Glomerular visceral epithelial cell (primary cell): ENCODE data around the gene SYNE1.

Experiments
- DNase-seq: peaks from one replicate; pipeline ENCODE4 v3.0.0-alpha.2; 2016; ENCODE audit errors: extremely low spot score

SYNE1 gene

DNA sequence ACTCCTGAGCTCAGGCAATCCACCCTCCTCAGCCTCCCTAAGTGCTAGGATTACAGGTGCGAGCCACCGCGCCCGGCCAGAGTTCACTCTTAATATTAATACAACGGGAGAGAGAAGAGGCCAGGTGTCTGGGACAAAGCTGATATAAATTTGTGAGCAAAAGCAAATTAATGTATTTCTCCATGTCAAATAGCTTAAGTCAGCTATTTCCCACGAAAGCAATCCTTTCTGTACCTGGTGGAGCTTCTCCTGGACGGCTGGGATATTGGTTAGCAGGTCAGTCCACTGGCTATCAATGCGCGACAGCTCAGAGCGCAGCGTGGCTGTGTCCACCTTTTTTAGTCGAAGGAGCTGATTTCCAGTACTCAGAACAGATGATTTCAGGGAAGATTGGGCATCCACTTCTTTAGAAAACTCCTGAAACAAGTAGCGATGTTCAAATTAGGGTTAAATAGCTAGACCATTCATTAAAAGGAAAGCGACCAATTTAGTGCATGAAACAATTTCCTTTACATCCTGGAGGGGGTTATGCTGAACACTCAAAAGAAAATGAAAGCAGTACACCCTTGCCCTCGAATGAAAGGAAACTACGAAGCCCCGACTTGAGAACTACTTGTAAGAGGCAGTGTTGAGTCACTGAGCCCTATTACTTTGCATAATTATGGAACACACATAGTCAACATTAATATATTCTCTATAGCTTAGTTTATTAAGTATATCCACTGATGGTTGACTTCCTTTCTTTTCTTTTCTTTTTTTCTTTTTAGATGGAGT is 403.4 kb downstream of the SYNE1 start:
- no peak for DNase-seq

DNA sequence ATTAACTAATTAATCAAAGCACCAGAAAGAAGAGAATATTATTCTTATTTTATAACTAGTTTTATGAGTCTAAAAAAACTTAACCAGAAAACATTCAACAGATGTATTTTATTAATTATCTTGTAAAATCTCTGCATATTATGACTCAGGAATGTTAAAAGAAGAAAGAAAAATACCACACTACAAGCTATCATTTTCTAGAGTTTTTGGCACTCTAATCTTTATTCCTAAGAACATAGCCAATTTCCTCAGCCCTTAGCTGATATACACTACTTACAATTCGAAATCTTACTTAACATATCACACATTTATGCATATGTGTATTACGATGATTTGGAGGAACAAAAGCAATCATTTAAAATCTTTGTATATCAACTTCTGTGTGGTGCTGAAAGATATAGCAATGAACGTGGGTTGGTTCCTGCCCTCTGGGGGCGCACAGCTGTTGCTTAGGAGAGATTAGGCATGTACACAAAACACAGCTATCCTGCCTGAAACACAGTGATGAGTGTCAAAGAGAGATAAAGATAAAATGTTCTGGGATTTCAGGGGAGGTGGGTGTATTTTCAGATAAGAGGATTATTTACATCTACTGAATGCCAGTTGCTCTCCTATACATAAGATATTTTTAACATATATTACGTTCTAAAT is 404.5 kb downstream of the SYNE1 start:
- no peak for DNase-seq

DNA sequence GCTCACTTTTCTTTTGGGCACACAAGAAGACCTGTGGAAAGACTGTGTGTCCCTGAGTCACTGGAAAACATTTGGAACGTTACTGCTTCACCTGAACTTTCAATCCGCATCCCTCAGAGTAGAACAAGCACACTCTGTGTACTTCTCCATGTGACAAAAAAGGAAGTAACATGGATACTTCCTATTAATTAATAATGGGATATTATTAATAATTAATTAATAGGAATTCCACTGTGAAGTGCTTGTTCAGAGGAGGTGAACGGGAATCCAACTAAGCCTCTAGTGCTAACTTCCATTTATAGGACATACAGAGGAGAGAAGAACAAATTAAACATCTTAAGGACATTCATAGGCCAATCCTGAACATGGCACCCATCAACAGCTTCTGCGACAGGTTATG is 407.8 kb downstream of the SYNE1 start:
- no peak for DNase-seq

DNA sequence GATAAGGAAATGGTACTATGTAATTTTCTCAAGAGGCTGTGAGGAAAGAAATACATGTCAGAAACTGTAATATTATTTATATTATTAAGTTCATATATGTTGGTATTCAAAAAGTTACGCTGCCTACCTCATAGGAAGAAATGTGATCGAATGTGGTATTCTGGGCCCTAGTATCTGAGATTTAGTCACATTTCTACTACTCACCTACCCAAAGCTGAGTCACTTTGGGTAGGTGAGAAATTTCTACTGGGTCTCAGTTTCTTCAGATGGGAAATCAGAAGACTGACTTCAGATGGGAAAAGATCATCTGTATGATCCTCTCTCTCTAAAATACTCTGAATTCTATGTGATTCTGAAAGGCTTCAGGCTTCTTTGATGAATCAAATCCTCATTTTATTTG is 411.0 kb downstream of the SYNE1 start:
- no peak for DNase-seq

DNA sequence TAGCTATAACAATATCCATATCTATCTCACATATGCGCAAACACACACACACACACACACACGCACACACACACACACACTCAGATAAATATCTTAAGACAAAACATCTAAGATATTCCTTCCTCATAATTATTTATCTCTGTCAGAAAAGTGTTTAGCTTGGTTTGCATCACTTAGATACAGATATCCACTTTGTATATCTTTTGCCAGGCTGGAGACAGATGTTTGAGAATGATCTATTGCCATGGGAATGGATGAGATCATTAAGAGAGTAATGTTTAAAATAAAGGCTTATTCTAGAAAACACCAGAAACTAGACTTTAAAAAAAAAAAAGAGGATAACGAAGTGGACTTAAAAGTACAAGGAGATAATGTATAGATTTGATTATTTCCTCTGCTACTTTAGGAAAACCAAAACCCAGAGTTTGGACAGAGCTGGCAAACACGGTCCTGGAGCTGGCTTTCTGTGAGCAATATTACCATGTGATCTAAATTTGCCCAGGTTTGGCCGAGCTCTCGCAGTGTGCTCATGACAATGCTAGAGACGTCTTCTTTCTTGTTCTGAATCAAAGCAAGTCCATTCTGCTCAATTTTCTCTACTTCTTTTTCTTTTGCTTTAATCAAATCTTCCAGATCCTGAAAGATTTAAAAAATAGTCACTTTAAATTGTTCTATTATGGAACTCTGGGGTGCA is 411.8 kb downstream of the SYNE1 start:
- no peak for DNase-seq

DNA sequence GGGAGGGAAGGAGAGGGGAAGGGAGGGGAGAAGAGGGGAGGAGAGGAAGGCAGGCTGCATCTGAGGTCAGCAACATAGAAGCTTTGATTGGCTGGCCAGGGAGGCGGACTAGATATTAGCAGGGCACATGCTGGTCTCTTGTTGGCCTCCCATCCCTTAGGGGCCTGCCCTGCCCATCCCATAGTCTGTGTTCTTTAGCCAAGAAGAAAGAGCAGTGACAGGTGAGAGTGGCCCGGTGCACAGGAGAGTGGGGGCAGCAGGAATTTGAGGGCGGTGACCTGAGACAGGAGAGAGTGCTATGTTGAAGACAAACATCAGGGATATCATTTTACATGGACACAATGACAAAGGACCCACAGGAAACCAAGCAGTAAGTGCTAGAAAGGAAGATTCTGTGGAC is 413.5 kb downstream of the SYNE1 start:
- no peak for DNase-seq

DNA sequence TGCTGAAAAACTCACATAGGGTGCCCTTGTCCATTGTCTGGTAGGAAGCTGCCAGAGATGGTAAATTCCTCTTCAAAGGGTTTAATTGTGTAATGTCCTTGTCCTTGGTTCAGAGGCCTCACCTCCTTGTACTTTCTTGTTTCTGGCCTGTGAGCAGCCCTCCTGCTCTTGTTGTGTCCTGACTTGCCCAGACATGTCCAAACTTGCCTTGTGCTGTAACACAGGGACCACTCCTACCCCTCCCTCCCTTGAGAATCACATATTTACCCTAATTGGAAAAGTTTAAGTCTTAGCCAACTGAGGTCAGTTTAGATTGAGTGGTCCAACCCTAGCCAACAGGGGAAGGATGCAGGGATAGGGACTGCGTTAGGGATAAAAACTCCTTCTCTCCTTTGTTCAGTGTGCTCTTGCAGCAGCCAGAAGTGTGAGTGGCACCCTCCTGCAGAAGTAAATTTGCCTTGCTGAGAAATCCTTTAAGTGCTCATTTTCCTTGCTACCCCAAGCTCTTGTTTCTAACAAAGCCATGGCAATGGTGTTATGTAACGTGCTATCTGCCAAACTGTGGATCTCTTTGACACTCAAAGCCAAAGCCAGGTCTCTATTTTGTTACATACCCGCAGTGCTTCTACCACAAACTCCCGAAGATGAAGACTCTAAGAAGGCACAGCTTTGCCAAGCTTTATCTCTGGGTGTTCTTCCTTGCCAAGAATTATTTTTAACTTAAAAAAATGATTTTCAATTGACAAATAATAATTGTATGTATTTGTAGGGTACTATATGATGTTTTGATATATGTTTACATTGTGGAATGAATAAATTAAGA is 415.1 kb downstream of the SYNE1 start:
- DNase-seq = no peak

DNA sequence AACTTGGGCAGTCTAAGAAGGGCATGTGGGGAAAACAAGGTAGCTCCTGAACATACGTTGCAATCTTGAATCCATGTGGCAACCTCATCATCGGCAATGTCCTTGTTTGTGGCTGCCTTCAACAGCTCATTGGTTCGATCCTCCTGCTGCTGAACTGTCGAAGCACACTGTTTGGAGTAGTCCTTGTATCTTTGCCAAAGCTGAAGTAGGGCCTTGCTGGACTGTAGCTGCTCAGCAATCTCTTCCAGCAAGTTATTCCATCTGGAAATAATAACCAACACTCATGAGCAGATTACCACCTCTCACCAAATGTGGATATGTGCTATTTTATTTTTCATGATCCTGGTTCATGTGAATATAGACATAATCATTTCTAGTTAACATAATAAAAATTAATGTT is 416.4 kb downstream of the SYNE1 start:
- DNase-seq = no peak

DNA sequence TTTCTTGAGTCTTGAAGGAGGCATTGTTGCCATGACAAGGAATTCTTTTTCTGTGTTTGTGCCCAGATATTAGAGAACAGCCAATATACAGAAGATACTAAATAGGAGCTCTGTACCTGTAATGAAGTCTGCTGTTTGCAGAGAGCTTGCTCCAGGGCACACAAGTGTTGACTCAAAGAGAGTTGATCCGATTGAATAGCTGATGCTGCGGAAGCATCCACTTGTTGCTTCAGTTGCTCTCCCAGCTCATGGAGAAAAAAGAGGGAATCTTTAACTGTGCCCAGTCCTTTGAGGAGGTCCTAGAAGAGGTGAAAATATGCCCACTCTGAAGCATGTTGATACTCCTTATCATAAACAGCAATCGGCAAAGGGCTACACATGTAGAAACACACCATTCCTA is 418.3 kb downstream of the SYNE1 start:
- DNase-seq = no peak

DNA sequence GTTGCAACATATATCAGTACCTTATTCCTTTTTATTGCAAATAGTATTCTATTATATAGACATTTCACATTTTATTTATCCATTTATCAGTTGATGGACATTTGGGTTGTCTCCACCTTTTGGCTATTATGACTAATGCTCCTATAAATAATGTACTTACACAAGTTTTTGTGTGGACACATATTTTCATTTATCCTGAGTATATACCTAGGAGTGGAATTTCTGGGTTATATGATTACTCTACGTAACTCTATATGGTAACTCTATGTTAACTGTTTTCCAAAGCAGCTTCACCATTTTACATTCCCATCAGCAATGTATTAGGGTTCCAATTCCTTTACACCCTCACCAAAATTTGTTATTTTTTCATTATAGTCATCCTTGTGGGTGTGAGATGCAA is 424.7 kb downstream of the SYNE1 start:
- no peak for DNase-seq

DNA sequence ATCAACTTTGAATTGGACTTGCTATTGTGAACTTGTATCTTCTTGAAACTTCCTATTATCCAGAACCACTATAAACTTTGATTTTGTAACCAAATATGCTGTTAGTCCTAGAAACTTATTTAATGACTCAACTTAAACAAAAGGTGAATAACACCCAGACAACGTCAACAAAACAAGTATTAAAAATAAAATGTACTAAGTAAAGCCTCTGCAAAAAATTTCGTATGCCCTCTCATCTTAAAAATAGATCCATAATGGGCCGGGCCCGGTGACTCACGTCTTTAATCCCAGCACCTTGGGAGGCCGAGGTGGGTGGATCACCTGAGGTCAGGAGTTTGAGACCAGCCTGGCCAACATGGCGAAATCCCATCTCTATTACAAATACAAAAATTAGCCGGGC is 428.0 kb downstream of the SYNE1 start:
- no peak for DNase-seq

DNA sequence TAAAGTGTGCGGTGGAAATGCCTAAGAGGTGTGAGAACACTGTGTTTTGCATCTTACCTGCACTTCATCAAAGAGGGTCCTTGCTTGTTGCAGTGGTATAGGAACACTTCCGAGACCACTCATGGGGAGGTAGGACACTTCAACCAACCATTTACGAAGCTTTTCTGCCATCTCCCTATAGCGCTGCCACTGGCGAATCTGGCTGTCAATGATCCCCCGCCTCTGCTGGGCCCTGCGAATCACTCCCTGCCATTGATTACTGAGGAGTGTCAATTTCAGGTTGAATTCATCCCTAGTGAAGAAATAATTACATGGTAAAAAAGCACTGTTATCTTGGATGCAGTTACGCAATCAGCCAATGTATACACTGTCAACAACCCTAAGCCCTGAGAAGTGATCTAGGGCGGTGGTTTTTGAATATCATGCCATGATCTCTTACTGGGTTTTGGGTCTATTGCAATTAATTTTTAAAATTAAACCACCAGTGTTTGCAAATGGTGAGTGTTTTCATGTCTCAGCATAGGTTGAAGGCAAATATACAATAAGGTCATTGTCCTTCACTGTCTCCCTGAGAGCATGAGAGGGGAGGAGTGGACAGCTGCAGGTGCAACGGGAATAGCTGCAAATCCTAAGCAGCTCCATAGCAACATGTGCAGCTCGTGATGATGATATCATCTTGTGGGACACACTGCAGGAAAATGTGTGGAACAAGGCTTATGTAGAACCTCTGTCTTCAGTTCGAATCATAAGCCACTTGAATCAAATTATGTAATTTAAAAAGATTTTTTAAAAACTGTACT is 429.0 kb downstream of the SYNE1 start:
- DNase-seq = no peak

DNA sequence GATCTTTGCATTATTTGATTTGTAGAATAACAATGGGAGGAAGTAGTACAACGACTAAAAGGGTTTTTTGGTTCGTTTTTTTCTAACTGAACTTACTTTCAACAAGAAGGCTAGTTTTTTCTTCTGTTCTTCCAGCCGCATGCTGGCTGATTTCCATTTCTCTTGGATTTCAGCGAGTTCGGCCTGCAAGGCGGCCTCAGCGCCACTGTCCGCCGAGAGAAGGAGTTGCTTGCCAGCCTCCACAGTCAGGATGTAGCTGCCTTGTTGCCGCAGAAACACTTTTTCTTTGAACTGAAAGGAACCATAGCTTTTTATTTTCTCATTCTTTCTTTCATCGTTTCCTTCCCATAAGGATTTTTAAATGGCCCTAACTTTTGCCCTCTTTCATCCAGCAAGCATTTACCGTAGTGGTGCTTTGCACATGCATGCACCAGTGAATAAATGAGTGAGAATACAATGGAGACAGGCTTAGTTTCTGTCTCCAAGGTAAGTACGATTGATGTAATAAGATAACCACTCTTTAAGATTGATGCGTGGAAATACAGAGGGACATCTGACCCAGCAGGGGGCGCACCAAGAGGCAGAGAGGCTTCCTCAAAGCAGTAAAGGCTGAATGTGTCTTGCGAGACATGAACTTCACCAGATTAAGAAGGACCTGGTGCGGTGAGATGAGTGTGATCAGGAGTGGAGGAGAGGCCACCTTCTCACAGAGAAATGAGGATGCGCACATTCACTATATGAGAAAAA is 430.9 kb downstream of the SYNE1 start:
- no peak for DNase-seq

DNA sequence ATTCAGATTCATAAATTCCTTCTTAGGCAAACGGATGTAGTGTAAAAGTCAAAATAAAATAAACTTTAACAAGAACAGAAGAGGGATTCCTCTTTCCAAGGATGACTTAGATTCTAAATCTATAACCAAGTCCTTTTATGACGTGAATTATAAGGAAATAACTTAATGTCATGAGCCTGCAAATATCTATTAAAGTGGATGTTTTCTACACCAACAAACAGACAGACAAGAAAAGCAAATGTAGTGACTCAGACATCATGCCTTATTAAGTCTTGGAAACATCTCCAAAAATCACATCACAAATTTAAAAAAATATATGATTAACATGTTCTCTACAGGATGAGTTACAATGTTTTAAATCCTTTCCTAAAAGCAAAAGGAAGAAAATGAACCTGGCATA is 432.6 kb downstream of the SYNE1 start:
- DNase-seq = no peak

DNA sequence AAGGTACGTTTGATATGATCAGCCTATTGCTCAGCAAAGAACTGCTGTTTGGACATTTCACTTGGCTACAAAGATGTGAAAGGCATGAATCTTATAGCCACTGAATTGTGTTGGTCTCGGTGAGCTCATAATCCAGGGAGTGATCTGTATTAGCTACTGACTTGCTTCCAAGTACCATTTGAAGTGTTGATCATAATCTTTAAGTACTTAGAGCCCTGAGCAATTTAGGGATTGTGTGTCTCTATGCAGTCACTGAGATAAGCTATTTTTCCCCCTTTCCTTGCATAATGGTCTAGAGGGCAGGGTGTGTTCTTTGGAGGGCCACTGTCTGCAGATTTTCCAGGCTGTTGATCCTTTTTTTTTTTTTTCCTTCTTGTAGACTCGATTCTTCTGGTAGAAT is 436.0 kb downstream of the SYNE1 start:
- DNase-seq = no peak

DNA sequence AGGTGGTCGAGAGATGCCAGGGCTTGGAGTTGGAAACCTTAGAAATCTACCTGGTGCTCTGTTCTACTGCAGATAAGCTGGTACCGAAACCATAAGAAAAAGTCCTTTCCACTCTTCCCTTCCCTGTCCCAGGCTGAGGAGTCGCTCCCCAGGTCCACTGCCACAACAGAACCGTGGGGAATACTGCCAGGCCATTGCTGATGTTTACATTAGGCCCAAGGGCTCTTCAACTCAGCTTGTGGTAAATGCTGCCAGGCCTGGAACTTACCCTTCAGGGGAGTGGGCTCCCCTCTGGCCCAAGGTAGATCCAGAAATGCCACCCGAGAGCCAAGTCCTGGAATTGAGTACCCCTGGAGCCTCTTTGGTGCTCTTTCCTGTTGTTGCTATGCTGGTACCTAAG is 441.3 kb downstream of the SYNE1 start:
- no peak for DNase-seq

DNA sequence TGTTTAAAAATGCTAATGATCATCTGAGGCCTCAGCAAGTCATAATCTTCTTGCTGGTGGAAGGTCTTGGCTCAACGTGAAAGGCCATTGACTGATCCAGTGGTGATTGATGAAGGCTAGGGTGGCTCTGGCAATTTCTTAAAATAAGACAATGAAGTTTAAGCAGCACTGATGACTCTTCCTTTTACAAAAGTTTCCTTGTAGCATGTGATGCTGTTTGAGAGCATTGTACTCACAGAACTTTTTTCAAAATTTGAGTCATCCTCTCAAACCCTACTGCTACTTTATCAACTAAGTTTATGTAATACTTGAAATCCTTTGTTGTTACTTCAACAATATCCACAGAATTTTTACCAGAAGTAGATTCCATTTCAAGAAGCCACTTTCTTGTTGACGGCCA is 447.4 kb downstream of the SYNE1 start:
- no peak for DNase-seq

DNA sequence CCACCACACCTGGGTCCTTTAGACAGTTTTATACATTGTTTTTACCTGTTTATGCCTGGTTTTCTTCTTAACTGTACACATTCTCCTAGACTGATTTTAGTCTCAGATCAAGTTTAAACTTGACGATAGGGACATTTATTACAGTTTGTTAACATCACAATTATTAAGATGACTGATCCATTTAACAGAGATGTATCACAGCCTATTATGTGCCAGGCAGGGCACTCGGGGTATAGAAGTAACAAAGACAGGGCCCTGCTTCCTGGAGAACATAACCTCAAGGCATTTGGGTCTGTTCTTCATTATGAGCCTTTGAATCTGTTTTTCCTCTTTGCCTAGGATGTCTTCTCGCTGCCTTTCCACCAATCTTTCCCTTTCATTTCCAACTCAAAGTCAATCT is 449.2 kb downstream of the SYNE1 start:
- DNase-seq = no peak

DNA sequence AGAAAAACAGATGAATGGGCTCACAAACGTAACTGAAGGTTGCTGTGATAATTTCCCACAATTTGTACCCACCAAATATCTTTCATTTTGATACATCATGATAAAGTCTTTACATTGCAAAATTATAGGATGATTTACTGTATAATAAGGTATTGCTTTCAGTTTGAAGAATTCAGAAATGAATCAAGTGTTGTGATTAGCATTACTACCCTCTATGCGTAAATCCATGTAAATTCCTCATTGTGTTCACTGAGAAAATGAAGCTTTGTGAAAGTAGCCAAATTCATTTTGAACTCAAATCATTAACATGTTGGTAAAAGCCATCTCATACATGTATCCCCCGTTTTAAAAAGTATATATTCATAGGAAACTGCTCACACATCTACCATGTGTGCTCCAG is 450.3 kb downstream of the SYNE1 start:
- DNase-seq = no peak

DNA sequence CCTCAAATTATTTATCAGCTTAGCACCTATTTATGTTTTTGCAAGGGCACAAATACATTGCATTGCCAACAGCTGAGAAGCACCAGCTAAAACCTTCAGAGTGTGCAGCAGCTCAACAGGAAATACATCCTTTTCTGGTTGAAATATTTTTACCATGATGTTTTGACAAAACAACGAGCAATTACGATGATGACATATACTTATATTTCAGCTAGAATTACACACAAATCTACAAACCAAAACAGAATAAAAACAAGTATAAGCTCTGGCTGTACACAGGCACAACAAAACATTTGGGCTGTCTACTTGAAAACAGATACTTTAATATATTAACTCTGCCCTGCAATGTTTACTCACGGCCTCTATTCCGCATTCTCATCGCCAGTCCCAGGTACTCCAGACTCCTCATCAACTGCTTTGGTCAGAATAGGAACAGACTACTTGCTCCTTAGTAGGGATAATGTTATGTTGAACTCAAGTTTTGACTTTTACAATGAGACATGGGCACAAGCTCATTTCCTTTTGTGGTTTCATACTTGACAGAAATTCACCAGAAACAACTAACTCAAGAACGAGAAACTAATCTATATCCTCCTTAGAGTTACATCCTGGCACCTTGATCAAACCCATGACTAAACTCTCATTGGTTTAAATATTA is 452.1 kb downstream of the SYNE1 start:
- DNase-seq = no peak
